SK-N-SH treated with all-trans-retinoic acid at 6 μM for 48 hours (cell line): Measurements from ENCODE around the gene FAM83D.

Source experiments
- ARNTL ChIP-seq: fragments of 450-650 bp; formaldehyde crosslinking; IDR thresholded peaks from 2 replicates; pipeline ENCODE4 v1.5.0; 2020; ENCODE audit warnings: low read depth, mild to moderate bottlenecking, moderate library complexity, borderline replicate concordance
- TOX ChIP-seq: fragments of 250-450 bp; sonication (Bioruptor Pico); IDR thresholded peaks from 2 replicates; pipeline ENCODE4 v1.8.0; 2021; ENCODE audit warnings: mild to moderate bottlenecking, moderate library complexity, borderline replicate concordance
- ZNF70 ChIP-seq: fragments of 450-650 bp; formaldehyde crosslinking; IDR thresholded peaks from 2 replicates; pipeline ENCODE4 v1.5.0; 2020; ENCODE audit warnings: mild to moderate bottlenecking, moderate library complexity

GRCh38 chr20:38880952-38881735 lies 45.1 kb upstream of the FAM83D start:
- TF ChIP-seq TOX (no peak), ARNTL (CRISPR knock-in tag) (no peak), ZNF70 (CRISPR knock-in tag) (no peak)
